Mucosa of stomach (tissue), 1 donor: ENCODE results near the gene CEP85L.

Experiments used
- H3K27me3 ChIP-seq: one replicate; pipeline ENCODE4 v1.7.0; 2013; ENCODE audit warnings: mild to moderate bottlenecking, low read length; ENCODE audit not compliant: control insufficient read depth, insufficient read depth
- H3K36me3 ChIP-seq: one replicate; pipeline ENCODE4 v1.7.0; 2013; ENCODE audit warnings: low read length; ENCODE audit not compliant: control insufficient read depth, insufficient read depth
- H3K4me1 ChIP-seq: one replicate; pipeline ENCODE4 v1.7.0; 2013; ENCODE audit warnings: mild to moderate bottlenecking, low read length; ENCODE audit not compliant: control insufficient read depth, insufficient read depth
- H3K4me3 ChIP-seq: one replicate; pipeline ENCODE4 v1.7.0; 2013; ENCODE audit warnings: low read length
- H3K9ac ChIP-seq: one replicate; pipeline ENCODE4 v1.7.0; 2013; ENCODE audit warnings: mild to moderate bottlenecking, low read length, moderate library complexity
- H3K9me3 ChIP-seq: one replicate; pipeline ENCODE4 v1.7.0; 2013; ENCODE audit warnings: mild to moderate bottlenecking, low read length, moderate library complexity; ENCODE audit not compliant: control insufficient read depth
- donor health status: Pancreatic carcinoma.

CEP85L gene

DNA sequence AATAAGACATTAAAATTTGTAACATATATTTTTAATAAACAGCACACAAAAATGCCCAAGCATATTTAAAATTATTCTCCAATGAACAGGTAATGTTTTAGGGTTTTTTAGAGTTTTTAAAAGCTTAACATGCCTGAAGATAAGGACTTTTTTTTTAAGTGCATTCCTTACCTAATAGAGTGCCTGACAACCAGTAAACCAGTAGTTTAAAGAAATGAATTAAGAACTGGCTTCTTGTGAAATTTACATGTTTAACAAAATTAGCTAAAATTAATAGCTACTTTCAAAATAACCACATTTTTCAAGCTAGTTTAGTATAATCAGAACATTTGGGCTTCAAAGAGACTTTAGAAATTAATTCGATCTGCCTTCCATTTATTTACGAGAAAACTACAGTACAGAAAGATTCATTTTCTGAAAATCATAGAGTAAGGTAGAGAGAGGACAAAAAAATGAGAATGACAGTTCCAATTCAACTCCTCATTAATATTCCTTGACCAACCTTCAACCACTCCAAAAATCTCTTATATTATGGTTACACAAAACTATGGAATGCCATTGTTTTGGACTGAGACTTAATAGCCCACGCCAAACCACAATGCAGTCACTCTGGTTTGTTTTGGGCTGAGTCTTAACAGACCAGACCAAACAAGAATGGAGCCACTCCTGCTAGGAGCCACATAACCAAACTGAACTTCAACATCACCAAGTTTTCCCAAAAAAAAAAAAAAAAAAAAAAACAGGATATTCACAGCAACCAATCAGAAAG is 109.0 kb downstream of the CEP85L start:
- no peak overlapping the region for H3K4me3 ChIP-seq
- H3K36me3 ChIP-seq: no peaks in the 10 kb centered on the region
- peaks cover 14% of the 10 kb centered on the region for H3K4me1 ChIP-seq
- no peaks in the 10 kb centered on the region for H3K9me3 ChIP-seq
- H3K27me3 ChIP-seq: no peaks in the 10 kb centered on the region
- no peak overlapping the region for H3K9ac ChIP-seq

DNA sequence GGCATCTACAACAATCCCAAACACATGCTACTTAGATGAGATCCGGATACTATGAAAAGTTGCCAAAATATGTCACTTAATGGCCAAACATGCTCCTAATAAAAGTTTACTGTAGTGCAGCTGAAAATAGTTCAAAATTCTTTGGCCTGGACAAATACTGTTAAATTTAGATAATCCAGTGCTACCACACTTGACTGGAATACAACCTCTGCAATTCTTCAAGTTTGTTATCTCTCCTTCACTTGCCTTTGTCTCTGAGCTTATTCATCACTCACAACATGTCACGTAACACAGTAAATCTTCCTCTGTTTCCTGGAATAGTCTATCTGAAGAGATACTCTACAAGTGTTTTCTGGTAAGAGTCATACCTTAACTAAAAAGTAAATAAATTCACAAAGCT is 113.8 kb downstream of the CEP85L start:
- Histone ChIP-seq H3K9me3 (no peaks in the 10 kb centered on the region), H3K4me3 (no peak overlapping the region), H3K36me3 (no peaks in the 10 kb centered on the region), H3K9ac (no peak overlapping the region), H3K4me1 (no peaks in the 10 kb centered on the region), H3K27me3 (no peaks in the 10 kb centered on the region)

DNA sequence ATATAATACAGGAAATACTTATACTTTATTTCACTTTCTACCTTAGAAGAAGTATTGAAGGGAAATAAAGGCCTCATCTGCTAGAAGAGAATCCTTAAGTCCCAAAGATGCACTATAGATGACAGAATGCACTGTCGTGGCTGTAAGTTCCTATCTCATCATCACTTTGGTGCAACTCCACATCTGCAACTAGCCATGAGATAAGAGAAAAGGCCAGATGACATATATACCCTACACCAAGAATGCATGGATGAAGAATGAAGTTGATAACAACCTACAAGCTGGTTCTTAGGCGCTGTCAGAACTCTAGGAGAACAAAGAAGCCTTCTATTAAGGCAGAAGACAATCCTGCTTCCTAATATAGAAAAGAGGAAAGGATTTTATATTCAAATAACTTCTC is 114.9 kb downstream of the CEP85L start:
- no peak overlapping the region for H3K9ac ChIP-seq
- no peaks in the 10 kb centered on the region for H3K9me3 ChIP-seq
- H3K27me3 ChIP-seq: no peaks in the 10 kb centered on the region
- H3K4me1 ChIP-seq: no peaks in the 10 kb centered on the region
- H3K36me3 ChIP-seq: no peaks in the 10 kb centered on the region
- H3K4me3 ChIP-seq: no peak overlapping the region

DNA sequence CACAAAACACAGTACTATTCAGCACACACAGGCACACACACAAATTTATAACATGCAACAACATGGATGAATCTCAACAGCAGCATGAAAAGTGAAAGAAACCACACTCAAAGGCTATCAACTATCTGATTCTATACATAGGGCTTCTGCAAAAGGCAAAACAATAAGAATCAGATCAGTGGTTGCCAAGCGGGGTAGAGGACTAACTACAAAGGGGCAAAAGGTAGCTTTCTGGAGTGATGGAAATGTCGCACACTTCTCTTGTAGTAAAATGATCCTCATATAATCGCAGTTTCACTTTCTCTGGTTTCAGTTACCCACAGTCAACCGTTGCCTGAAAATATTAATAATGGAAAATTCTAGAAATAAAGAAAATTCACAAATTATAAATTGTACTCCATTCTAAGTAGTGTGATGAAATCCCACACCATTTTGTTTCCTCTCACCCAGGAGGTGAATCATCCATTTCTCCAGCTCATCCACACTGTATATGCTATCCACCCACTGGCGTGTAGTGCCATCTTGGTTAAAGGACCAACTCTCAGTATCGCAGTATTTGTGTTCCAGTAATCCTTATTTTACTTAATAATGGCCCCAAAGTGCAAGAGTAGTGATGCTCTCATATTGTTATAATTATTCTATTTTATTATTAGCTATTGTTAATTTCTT is 116.1 kb downstream of the CEP85L start:
- H3K27me3 ChIP-seq: no peaks in the 10 kb centered on the region
- no peaks in the 10 kb centered on the region for H3K9me3 ChIP-seq
- H3K36me3 ChIP-seq: no peaks in the 10 kb centered on the region
- H3K4me1 ChIP-seq: no peaks in the 10 kb centered on the region
- no peak overlapping the region for H3K4me3 ChIP-seq
- no peak overlapping the region for H3K9ac ChIP-seq

DNA sequence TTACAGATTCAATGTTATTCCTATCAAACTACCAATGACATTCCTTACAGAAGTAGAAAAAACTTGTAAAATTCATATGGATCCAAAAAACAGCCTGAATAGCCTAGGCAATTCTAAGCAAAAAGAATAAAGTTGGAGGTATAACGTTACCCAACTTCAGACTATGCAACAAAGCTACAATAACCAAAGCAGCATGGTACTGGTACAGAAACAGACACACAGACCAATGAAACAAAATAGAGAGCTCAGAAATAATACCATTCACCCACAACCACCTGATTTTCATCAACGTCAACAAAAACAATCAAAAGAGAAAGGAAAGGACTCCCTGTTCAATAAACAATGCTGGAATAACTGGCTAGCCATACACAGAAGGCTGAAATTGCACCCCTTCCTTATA is 120.4 kb downstream of the CEP85L start:
- Histone ChIP-seq H3K9ac (no peak overlapping the region), H3K4me1 (no peaks in the 10 kb centered on the region), H3K4me3 (no peak overlapping the region), H3K9me3 (no peaks in the 10 kb centered on the region), H3K36me3 (no peaks in the 10 kb centered on the region), H3K27me3 (no peaks in the 10 kb centered on the region)

DNA sequence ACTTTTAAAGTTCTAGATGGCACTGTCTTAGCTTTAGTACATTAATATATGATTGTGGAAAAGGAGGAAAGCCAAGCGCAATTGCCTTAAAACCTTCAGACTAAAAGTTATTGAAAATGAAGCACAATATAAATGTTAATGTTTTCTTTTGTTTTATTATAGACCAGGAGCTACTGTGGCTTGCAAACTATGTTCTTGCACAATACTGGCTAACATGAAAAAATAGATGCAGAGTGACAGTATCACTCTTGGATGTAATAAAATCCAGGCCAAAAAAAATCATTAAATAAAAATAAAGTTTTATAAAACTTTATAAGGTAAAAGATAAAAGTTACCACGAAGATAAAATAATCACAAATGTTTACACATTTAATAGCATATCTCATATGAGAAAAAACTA is 121.6 kb downstream of the CEP85L start:
- Histone ChIP-seq H3K9me3 (no peaks in the 10 kb centered on the region), H3K9ac (no peak overlapping the region), H3K4me3 (no peak overlapping the region), H3K27me3 (no peaks in the 10 kb centered on the region), H3K36me3 (no peaks in the 10 kb centered on the region), H3K4me1 (no peaks in the 10 kb centered on the region)

DNA sequence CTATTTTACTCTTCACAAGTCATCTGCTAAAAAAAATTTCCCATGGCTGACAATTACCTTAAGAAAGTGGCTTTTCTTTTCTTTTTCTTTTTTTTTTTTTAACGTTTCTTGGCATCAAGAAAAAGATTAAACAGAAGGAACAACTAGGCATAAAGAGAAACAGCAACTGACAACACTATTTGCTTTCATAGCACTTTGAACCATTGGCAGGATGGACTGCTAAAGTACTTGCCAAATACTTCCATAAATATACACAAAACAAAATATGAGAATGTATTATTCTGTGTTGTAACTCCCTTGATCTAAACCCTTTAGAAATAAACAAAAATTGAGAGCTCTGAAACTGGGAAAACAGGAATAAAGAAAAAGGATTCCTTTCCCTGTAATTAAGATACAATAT is 123.3 kb downstream of the CEP85L start:
- Histone ChIP-seq H3K4me3 (no peak overlapping the region), H3K9me3 (no peaks in the 10 kb centered on the region), H3K9ac (no peak overlapping the region), H3K27me3 (no peaks in the 10 kb centered on the region), H3K36me3 (no peaks in the 10 kb centered on the region), H3K4me1 (no peaks in the 10 kb centered on the region)

DNA sequence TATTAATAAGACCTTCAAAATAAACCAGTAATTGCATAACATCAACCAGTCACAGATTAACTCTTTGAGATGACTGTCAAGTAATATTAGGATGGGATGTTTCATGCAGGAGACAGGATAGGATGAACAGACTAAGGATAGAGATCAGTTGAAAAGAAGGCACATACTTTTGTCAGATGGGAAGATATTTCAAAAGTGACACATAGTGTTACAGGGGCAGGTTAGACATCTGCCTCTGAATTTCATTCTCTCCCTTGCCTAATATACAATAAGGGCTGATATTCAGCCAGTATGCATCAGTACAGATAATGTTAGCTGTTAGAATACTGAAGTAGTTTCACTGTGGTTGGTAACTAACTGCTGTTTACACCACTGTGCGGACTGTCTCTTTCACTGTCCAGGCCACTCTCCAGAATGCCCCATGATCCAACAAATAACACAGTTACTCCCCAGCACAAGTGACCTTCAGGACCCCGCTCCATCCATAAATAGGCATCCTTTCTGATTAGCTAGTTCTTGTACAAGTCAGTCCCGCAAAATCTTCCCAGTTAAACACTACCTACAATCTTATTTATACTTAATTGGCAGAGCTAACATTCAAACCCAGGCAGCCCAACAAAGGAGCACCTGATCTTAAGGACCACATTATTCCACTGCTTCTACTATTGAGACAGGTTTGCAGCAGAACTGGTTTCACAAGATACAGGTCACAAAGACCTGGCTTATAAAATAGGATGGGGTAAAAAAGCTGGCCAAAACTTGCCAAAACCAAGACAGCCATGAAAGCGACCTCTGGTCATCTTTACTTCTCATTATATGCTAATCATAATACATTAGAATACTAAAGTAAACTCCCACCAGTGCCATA is 125.2 kb downstream of the CEP85L start:
- Histone ChIP-seq H3K4me3 (no peak overlapping the region), H3K9ac (no peak overlapping the region), H3K36me3 (no peaks in the 10 kb centered on the region), H3K4me1 (no peaks in the 10 kb centered on the region), H3K9me3 (no peaks in the 10 kb centered on the region), H3K27me3 (no peaks in the 10 kb centered on the region)

DNA sequence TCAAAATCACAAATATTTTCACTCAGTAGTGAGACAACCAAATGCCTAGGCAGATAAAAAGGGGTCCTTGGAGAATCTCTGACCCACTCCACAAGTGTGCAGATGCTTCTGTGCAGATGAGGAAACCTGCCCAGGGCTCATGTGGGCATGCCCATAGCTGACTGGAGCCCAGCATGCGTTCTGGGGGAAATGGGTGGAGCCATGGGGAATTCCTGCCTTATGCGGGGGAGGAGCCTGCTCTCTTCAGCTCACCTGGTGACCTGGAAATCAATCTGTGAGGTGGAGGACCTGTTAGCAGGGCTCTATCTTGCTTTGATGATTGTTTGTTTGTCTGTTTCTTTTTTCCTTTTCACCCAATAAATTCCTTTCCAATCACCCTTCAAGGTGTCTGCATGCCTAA is 126.7 kb downstream of the CEP85L start:
- Histone ChIP-seq H3K36me3 (no peaks in the 10 kb centered on the region), H3K27me3 (no peaks in the 10 kb centered on the region), H3K4me3 (no peak overlapping the region), H3K9ac (no peak overlapping the region), H3K9me3 (no peaks in the 10 kb centered on the region), H3K4me1 (no peaks in the 10 kb centered on the region)

DNA sequence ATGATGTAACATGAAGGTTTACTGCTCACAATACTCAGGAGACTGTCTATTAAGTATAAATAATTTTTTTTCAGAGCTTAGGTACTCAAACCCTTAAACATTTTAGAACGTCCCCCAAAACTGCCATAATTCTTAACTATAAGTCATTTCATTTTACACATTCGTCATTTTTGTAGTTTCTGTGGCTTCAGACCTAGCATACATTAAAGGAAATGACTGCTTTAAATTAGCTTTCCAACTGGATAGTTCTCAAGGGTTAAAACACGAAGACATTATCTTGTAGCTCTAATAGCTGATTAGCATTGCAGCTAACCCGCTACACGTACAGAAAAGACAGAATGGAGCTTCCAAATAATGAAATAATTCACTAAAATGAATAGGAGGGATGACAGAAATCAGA is 128.2 kb downstream of the CEP85L start:
- no peaks in the 10 kb centered on the region for H3K36me3 ChIP-seq
- no peaks in the 10 kb centered on the region for H3K27me3 ChIP-seq
- no peak overlapping the region for H3K4me3 ChIP-seq
- H3K9me3 ChIP-seq: no peaks in the 10 kb centered on the region
- H3K4me1 ChIP-seq: no peaks in the 10 kb centered on the region
- H3K9ac ChIP-seq: no peak overlapping the region

DNA sequence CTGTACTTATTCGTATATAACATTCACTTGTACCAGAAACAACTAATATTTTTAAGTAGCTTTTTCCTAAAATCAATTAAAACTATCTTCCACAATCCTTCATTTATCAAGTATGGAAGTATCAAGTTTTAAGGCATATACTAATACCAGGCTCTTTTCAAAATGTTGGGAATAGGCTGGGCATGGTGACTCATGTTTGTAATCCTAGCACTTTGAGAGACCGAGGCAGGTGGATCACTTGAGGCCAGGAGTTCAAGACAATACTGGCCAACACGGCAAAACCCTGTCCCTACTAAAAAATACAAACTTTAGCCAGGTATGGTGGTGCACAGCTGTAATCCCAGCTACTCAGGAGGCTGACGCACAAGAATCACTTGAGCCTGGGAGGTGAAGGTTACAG is 129.0 kb downstream of the CEP85L start:
- H3K27me3 ChIP-seq: no peaks in the 10 kb centered on the region
- H3K36me3 ChIP-seq: no peaks in the 10 kb centered on the region
- no peak overlapping the region for H3K9ac ChIP-seq
- no peaks in the 10 kb centered on the region for H3K9me3 ChIP-seq
- no peaks in the 10 kb centered on the region for H3K4me1 ChIP-seq
- H3K4me3 ChIP-seq: no peak overlapping the region

DNA sequence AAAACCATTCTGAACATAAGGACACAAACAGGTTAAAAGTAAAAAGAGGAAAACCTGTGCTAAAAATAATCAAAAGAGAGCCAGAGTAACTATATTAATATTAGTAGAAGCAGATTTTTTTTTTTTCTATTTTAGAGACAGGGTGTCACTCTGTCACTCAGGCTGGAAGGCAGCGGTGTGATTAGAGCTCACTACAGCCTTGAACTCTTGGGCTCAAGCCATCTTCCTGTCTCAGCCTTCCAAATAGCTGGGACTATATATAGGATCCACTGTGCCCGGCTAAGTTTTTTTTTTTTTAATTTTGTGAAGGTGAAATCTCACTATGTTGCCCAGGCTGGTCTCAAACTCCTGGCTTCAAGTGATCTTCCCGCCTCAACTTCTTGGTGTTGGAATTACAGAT is 136.7 kb downstream of the CEP85L start:
- H3K9me3 ChIP-seq: no peaks in the 10 kb centered on the region
- H3K9ac ChIP-seq: no peak overlapping the region
- H3K4me3 ChIP-seq: no peak overlapping the region
- H3K27me3 ChIP-seq: no peaks in the 10 kb centered on the region
- no peaks in the 10 kb centered on the region for H3K4me1 ChIP-seq
- no peaks in the 10 kb centered on the region for H3K36me3 ChIP-seq
